Vagina (tissue), 2 donors: ENCODE measurements around the gene MORN5.

Experiments used
- CTCF ChIP-seq, 3 experiments: fragments of 450-650 bp in 2 of 3; fragments of 200-600 bp in 1 of 3; sonication (generic) in 1 of 3; IDR thresholded peaks; one replicate each; pipeline ENCODE4 v1.5.1; 2017 to 2019; ENCODE audit warnings: antibody characterized with exemption in 3 of 3, mild to moderate bottlenecking in 2 of 3, moderate library complexity in 2 of 3
- POLR2A ChIP-seq, 2 donors: fragments of 450-650 bp; IDR thresholded peaks; one replicate each; pipeline ENCODE4 v1.6.1; 2017; ENCODE audit warnings: antibody characterized with exemption in 2 of 2, mild to moderate bottlenecking in 2 of 2, moderate library complexity in 2 of 2

GRCh38 chr9:122122903-122123632, 36.6 kb upstream of the MORN5 start:
- TF ChIP-seq POLR2A (IDR thresholded peaks at IDR 0.05) = no peak
- TF ChIP-seq CTCF (IDR thresholded peaks at IDR 0.05) = peak; percentile 68 to 86 (median 86)
